ENCODE results near the gene BRD3. TPM values are rescaled to one million over a fixed set of nuclear protein-coding genes. Genes with fewer than 3 reads are reported as not detected.

Gene BRD3
- total RNA-seq, 1 experiment from 2014 or later = 7.3 TPM

- in situ Hi-C loops (cut with HindIII; ENCODE audit: low sequenced_read_pairs) = no loop called here
- DNase-seq (ENCODE audit: low spot score) = no peak
Measured at GRCh38 chr9:134068744-134069479, 1.1 kb upstream of the BRD3 start.

- DNase-seq (ENCODE audit: low spot score) = peak; percentile 25
- in situ Hi-C loops (cut with HindIII; ENCODE audit: low sequenced_read_pairs) = no loop called here
Measured at GRCh38 chr9:134066913-134067851, 644 bp downstream of the BRD3 start.

DNA sequence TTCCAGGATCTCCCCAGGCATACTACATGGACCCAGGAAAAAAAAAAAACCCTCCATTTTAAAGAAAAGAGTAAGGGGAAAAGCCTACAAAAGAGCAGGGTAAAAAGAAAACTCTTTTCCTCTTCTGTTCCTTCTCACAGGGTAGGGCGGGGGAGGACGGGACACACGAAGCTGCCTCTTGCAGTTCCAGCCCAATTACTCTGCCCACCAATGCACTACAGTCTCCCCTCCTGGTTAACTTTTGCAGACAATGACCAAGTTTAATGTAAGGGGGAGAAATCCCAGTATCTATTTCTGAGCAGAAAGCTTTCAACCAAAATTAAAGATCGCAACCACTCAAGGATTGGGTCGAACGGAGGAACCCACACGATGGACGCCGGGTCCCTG lies 1.3 kb downstream of the BRD3 start:
- DNase-seq (ENCODE audit: low spot score) = no peak
- in situ Hi-C loops (cut with HindIII; ENCODE audit: low sequenced_read_pairs) = no loop called here

- in situ Hi-C loops (cut with HindIII; ENCODE audit: low sequenced_read_pairs) = no loop called here
Measured at GRCh38 chr9:134065612-134066419, 2.0 kb downstream of the BRD3 start.

GRCh38 chr9:134064711-134065110 lies 3.1 kb downstream of the BRD3 start:
- in situ Hi-C loops (cut with HindIII; ENCODE audit: low sequenced_read_pairs) = no loop called here
- no peak for DNase-seq (ENCODE audit: low spot score)

More at GRCh38 chr9:134065612-134066419, 2.0 kb downstream of the BRD3 start:
- peak; percentile 6 for DNase-seq (ENCODE audit: low spot score)

- in situ Hi-C loops (cut with HindIII; ENCODE audit: low sequenced_read_pairs) = no loop called here
- DNase-seq (ENCODE audit: low spot score) = no peak
Measured at GRCh38 chr9:134063571-134064450, 4.0 kb downstream of the BRD3 start.

GRCh38 chr9:134063088-134063570 lies 4.7 kb downstream of the BRD3 start:
- no peak for DNase-seq (ENCODE audit: low spot score)
- in situ Hi-C loops (cut with HindIII; ENCODE audit: low sequenced_read_pairs) = no loop called here

GRCh38 chr9:134062461-134063087 lies 5.3 kb downstream of the BRD3 start:
- DNase-seq (ENCODE audit: low spot score) = no peak
- in situ Hi-C loops (cut with HindIII; ENCODE audit: low sequenced_read_pairs) = no loop called here

DNA sequence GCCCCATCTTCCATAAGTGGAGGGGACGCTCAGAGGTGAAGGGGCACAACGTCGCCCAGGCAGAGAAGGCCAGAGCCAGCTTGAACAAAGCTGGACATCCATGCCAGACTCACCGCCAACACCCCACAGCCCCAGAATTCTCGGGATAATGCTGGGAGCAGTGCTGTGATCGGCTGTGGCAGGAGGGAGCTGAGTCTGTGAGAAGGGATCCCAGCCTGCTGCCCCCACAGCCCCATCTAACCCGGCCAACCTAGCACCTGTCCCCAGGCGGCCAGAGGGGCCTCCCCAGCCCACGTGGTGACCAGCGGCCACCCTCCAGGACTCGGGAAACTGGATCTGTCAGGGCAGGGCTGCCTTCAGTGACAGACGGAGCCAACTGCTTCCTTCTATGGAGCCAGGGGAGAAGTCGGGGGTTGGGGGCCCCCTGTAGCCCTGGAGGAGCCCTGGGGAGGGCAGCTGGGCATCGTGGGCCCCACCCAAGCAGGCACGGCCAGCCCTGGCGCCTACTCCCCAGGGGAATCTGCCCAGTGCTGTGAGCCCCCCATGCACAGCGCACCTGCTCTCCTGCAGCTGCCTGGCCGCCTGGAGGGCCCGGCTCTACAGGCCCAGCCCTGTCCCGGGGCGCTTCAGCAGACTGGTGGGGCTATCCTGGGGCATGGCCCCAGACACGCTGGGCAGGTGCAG lies 6.0 kb downstream of the BRD3 start:
- no peak for DNase-seq (ENCODE audit: low spot score)
- in situ Hi-C loops (cut with HindIII; ENCODE audit: low sequenced_read_pairs) = no loop called here

DNA sequence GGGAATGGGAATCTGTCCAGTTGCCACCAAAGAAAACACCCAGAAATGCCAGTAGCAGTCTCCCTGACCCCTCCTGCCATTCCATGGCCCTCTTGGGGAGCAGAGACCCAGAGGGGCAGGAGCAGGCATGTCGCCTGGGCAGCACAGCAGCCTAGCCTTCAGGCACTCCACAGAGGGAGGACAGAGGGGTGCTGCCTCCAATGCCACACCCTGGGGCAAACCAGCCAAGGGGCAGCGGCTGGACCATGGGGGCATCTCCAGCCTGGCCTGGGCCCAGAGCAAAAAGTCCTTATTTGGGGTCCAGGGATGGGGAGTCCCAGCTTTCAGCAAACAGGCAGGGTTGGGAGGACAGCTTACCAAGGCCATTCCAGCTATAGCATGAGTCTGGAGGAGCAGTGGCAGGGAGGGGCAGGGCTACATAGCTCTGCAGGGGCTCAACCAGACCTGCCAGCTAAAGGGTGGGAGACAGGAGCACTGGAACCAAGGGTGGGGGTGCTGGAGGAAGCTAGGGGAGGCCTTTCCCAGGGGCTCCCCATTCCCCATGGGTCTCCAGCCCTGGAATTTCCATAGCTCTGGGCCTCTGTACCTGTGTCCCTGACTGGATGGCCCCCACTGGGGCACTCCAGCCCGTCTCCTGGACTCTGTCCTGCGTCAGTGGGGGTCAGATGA lies 6.7 kb downstream of the BRD3 start:
- in situ Hi-C loops (cut with HindIII; ENCODE audit: low sequenced_read_pairs) = no loop called here
- no peak for DNase-seq (ENCODE audit: low spot score)

- DNase-seq (ENCODE audit: low spot score) = no peak
- in situ Hi-C loops (cut with HindIII; ENCODE audit: low sequenced_read_pairs) = no loop called here
Measured at GRCh38 chr9:134060546-134060945, 7.3 kb downstream of the BRD3 start.

GRCh38 chr9:134059661-134060395 lies 8.0 kb downstream of the BRD3 start:
- in situ Hi-C loops (cut with HindIII; ENCODE audit: low sequenced_read_pairs) = no loop called here
- no peak for DNase-seq (ENCODE audit: low spot score)

DNA sequence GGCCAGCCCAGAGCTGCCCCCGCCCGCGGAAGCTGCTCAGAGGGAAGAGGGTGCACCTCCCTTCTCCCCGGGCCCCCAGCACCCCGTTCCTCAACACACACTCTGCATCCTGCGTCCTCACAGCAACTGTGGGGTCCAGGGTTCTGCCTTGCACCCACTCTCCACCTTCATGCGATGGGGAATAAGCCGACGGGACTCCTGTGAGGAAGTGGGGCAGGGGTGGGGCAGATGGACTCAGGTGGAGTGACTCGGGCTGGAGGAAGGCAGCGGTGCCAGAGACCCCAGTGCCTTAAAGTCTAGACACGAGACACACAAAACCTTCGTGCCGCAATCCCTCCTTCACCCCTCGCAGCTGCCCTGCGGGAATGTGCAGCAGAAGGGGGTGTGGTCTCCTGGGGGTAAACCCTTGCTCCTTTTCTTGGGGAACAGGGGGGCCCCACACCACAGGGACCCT lies 8.6 kb downstream of the BRD3 start:
- in situ Hi-C loops (cut with HindIII; ENCODE audit: low sequenced_read_pairs) = no loop called here
- no peak for DNase-seq (ENCODE audit: low spot score)

DNA sequence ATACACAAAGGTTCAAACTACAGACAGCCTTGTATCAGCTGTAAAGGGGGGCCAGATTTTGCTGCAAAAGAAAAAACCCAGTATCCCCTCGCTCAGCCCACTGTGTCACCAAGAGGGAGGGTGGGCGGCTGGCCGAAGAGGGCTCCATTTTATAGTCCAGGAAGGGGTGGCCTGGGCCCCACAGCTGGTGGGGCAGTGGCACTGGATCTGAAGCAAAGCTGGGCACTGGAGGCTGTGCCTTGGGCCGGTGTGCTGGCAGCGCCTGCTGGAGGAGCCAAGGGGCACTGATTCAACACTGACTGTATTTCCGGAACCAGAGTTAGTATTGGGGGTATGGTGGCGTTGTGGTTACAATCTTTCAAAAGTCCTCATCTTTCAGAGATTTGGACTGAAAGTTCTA lies 9.1 kb downstream of the BRD3 start:
- in situ Hi-C loops (cut with HindIII; ENCODE audit: low sequenced_read_pairs) = no loop called here
- no peak for DNase-seq (ENCODE audit: low spot score)

DNA sequence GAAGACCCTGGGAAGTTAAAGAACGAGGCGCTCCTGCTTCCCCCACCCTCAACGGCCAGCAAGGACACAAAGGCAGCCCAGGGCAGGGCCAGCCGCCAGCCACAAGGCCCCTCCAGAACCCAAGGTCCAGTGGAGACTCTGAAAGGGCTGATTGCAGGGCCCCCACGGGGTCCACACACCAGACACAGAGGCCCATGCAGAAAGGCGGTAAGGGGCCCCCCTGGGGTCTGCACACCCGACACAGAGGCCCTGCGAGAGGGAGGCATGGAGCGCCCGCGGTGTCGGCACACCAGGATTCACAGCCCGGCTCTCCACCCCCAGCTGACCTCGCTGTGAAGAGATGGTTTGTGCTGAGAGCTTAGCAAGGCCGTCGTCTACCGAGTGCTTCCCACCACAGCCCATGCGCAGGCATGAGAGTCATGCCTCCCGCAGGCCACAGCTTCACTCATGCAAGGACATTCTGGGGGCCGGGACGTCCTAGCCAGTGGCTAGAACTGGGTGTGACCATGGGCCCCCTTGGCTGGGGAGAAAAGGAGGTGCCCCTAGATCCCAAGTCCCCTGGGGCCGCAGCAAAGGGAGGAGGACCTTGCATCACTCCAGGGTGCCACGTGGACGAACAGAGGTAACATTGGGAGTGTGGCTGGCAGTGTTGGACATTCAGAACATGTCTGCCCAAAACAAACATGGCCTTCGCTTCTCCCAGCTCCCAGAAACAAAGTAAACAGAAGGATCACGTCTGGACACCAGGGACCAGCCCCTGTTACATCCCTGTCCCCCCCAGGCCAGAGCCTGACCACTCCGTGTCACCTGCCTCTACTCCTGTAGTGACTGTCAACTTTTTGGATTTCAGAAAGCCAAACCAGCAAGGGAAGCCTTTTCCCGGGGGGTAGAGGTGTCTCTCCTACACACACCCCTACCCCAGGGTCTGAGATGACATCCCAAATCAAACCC lies 9.8 kb downstream of the BRD3 start:
- DNase-seq (ENCODE audit: low spot score) = no peak
- in situ Hi-C loops (cut with HindIII; ENCODE audit: low sequenced_read_pairs) = no loop called here

Data from G401 (cell line).